ENCODE data around the gene ERC2.

DNA sequence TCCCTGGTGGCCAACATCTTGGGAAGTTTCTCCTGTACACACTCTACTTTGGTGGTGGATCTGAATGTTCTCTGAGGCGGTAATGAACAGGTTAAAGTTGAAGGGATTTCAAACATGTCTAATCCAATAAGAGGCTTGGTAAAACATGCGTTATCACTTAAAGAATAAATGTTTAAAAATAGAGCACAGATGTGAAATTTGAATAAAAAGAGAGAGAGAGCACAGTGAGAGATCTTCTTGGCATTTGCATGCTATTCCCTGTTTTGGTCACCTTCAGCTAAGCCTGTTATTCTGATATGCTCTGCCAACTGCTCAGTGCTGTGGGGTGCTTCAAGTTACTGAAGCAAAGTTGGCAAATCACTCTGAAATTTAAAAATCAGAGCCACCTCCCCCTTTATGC, 743.4 kb downstream of the ERC2 start:
- TF ChIP-seq, protein P1, sequence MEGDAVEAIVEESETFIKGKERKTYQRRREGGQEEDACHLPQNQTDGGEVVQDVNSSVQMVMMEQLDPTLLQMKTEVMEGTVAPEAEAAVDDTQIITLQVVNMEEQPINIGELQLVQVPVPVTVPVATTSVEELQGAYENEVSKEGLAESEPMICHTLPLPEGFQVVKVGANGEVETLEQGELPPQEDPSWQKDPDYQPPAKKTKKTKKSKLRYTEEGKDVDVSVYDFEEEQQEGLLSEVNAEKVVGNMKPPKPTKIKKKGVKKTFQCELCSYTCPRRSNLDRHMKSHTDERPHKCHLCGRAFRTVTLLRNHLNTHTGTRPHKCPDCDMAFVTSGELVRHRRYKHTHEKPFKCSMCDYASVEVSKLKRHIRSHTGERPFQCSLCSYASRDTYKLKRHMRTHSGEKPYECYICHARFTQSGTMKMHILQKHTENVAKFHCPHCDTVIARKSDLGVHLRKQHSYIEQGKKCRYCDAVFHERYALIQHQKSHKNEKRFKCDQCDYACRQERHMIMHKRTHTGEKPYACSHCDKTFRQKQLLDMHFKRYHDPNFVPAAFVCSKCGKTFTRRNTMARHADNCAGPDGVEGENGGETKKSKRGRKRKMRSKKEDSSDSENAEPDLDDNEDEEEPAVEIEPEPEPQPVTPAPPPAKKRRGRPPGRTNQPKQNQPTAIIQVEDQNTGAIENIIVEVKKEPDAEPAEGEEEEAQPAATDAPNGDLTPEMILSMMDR (conservative IDR thresholded peaks at IDR 0.05; ENCODE audit: low read length) = no peak
- TF ChIP-seq EZH2phosphoT487 (IDR thresholded peaks at IDR 0.05; ENCODE audit: borderline replicate concordance) = no peak
